ENCODE results near the gene PRXL2B.

DNA sequence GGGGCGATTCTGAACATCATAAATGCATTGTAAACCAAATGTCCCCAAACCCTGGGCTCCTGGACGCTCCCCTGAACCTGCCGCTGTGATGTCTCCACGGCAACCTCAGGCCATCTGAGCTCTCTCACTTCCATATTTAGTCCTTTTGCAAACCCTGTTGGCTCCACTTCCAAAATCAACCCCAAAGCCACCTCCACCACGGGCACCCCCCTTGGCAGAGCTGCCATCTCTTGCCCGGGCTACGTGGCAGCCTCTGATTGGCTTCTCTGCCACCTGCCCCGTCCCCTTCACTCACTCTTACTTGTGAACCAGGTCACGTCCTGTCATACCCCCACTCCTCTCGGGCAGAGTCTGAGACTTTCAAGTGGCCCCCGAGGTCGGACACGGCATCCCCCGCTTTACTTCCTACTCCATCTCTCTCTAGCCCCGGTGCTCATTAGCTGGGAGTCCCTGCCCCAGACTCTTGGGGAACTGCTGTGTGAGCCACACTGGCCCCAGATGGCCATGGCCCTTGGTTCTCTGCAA lies 15.8 kb downstream of the PRXL2B start:
- TF ChIP-seq, protein P1, sequence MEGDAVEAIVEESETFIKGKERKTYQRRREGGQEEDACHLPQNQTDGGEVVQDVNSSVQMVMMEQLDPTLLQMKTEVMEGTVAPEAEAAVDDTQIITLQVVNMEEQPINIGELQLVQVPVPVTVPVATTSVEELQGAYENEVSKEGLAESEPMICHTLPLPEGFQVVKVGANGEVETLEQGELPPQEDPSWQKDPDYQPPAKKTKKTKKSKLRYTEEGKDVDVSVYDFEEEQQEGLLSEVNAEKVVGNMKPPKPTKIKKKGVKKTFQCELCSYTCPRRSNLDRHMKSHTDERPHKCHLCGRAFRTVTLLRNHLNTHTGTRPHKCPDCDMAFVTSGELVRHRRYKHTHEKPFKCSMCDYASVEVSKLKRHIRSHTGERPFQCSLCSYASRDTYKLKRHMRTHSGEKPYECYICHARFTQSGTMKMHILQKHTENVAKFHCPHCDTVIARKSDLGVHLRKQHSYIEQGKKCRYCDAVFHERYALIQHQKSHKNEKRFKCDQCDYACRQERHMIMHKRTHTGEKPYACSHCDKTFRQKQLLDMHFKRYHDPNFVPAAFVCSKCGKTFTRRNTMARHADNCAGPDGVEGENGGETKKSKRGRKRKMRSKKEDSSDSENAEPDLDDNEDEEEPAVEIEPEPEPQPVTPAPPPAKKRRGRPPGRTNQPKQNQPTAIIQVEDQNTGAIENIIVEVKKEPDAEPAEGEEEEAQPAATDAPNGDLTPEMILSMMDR (IDR thresholded peaks at IDR 0.05) = no peak
- TF ChIP-seq EZH2phosphoT487 (IDR thresholded peaks at IDR 0.05) = no peak

All from neural progenitor cell (in vitro differentiated cells).